ENCODE measurements around the gene SPRR2B. TPM values are rescaled to one million over a fixed set of nuclear protein-coding genes. Genes with fewer than 3 reads are reported as not detected.
"Not testable (repeated sequence)": the region's sequence is repeated elsewhere in the genome, so short reads cannot be mapped to it uniquely, and the experiment has no call there.

Gene SPRR2B
- total and polyA plus RNA-seq, 2 donors (not counting 1 experiment from before 2014, with no cell fraction given), result not detected

DNA sequence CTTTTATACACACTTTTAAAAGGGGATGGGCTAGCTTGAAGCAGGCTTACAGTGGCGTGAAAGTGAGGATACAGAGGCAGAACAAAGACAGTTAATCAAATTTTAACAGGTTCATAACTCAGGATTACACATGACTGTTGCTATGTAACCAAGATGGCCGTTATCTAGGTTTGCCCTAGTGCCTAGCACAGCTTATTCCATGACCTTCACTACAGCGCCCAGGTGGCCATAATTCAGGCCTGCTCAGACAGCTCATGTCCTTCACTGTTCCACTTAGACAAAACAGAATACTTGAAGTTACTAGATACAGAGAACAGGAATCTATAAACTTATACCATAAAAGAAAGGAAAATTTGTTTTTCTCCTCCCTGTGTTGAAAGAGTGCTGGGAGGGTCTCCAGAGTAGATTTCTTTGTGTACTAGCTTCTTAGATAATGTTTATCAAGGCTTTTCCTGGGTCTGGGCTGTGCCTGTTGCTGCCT, 48.1 kb upstream of the SPRR2B start:
- H3K9me3 ChIP-seq (ENCODE audit: control extremely low read depth in 1 of 3, control insufficient read depth in 2 of 3, insufficient read depth in 1 of 3, low read length in 2 of 3), result peaks cover 0 to 3% (median 1%) of the 10 kb centered on the region in 3 donors
- H3K27me3 ChIP-seq (replicated peaks in 1 of 4; ENCODE audit: control extremely low read depth in 1 of 4, control insufficient read depth in 3 of 4, insufficient read depth in 4 of 4, low read length in 3 of 4), result peaks cover 0 to 10% (median 3%) of the 10 kb centered on the region in 4 experiments
- no peak overlapping the region for H3K27ac ChIP-seq (ENCODE audit: low read length in 2 of 2)
- Mint-ChIP-seq H3K4me1 (no peaks in the 10 kb centered on the region), H3K27me3 (peaks cover 30% of the 10 kb centered on the region), H3K9me3 (ENCODE audit: insufficient read depth) (peaks cover 2% of the 10 kb centered on the region), H3K4me3 (no peak overlapping the region), H3K27ac (no peak overlapping the region)
- H3K4me3 ChIP-seq (ENCODE audit: control extremely low read depth in 1 of 5, extremely low read depth in 1 of 5, insufficient read depth in 1 of 5, low read depth in 2 of 5, low read length in 4 of 5), result no peak overlapping the region
- no peaks in the 10 kb centered on the region for H4K20me1 ChIP-seq (ENCODE audit: control insufficient read depth, insufficient read depth, low read length, poor library complexity, severe bottlenecking)
- no peaks in the 10 kb centered on the region for H3K36me3 ChIP-seq (replicated peaks in 1 of 2; ENCODE audit: control extremely low read depth in 1 of 2, control insufficient read depth in 1 of 2, extremely low read depth in 1 of 2, insufficient read depth in 2 of 2, low read length in 1 of 2)
- ChIA-PET POLR2A (no interaction called here), CTCF (no interaction called here)
- no peaks in the 10 kb centered on the region for H3K79me2 ChIP-seq (ENCODE audit: control insufficient read depth, insufficient read depth, low read length)
- H3K4me1 ChIP-seq (ENCODE audit: control insufficient read depth in 2 of 2, insufficient read depth in 2 of 2, low read length in 2 of 2), result no peaks in the 10 kb centered on the region
- intact Hi-C loops (cut with micrococcal nuclease), result no loop called here
- H2AFZ ChIP-seq (ENCODE audit: insufficient read depth, low read depth, low read length, poor library complexity, severe bottlenecking), result no peak overlapping the region
- ATAC-seq (ENCODE audit: low read depth) (no peak), DNase-seq (no peak)
- TF ChIP-seq EZH2 (IDR thresholded peaks at IDR 0.05; ENCODE audit: borderline replicate concordance, insufficient read depth, low read depth, low read length, poor library complexity, severe bottlenecking), result no peak
- TF ChIP-seq, protein P1, sequence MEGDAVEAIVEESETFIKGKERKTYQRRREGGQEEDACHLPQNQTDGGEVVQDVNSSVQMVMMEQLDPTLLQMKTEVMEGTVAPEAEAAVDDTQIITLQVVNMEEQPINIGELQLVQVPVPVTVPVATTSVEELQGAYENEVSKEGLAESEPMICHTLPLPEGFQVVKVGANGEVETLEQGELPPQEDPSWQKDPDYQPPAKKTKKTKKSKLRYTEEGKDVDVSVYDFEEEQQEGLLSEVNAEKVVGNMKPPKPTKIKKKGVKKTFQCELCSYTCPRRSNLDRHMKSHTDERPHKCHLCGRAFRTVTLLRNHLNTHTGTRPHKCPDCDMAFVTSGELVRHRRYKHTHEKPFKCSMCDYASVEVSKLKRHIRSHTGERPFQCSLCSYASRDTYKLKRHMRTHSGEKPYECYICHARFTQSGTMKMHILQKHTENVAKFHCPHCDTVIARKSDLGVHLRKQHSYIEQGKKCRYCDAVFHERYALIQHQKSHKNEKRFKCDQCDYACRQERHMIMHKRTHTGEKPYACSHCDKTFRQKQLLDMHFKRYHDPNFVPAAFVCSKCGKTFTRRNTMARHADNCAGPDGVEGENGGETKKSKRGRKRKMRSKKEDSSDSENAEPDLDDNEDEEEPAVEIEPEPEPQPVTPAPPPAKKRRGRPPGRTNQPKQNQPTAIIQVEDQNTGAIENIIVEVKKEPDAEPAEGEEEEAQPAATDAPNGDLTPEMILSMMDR (IDR thresholded peaks at IDR 0.05), result no peak
- H3K4me2 ChIP-seq (replicated peaks; ENCODE audit: low read depth, low read length, poor library complexity, severe bottlenecking), result no peak overlapping the region
- H3K9ac ChIP-seq (ENCODE audit: low read length), result no peak overlapping the region
- WGBS (ENCODE audit: insufficient coverage), result 69% methylated on average over 2 of the region's 3 CpGs

DNA sequence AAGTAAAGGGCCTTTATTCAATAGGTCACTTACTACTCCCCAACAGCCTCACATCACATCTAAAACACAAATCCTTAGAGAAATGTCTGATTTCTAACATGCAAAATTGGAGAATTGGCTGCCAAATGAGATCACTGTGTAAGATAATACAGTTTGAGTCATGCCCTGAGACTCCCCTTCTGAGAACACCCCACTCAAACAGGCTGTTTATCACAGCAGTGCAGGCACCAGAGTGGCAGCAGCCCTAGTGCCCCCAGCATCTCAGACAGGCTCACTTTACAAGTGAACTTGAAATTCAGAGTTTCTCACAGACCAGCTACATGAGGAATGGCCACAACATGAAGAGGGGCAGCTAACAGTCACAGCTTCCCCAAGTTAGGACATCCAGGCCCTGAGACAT, 43.9 kb upstream of the SPRR2B start:
- H3K4me3 ChIP-seq (ENCODE audit: control extremely low read depth in 1 of 5, extremely low read depth in 1 of 5, insufficient read depth in 1 of 5, low read depth in 2 of 5, low read length in 4 of 5); H3K4me1 ChIP-seq (ENCODE audit: control insufficient read depth in 2 of 2, insufficient read depth in 2 of 2, low read length in 2 of 2); H3K27me3 ChIP-seq (replicated peaks in 1 of 4; ENCODE audit: control extremely low read depth in 1 of 4, control insufficient read depth in 3 of 4, insufficient read depth in 4 of 4, low read length in 3 of 4); H4K20me1 ChIP-seq (ENCODE audit: control insufficient read depth, insufficient read depth, low read length, poor library complexity, severe bottlenecking); H3K27ac ChIP-seq (ENCODE audit: low read length in 2 of 2); H3K9ac ChIP-seq (ENCODE audit: low read length); DNase-seq; H3K4me1 Mint-ChIP-seq; ATAC-seq (ENCODE audit: low read depth); H3K27ac Mint-ChIP-seq; H3K4me3 Mint-ChIP-seq; H3K9me3 Mint-ChIP-seq (ENCODE audit: insufficient read depth); intact Hi-C loops (cut with micrococcal nuclease); POLR2A ChIA-PET; H3K36me3 ChIP-seq (replicated peaks in 1 of 2; ENCODE audit: control extremely low read depth in 1 of 2, control insufficient read depth in 1 of 2, extremely low read depth in 1 of 2, insufficient read depth in 2 of 2, low read length in 1 of 2); H3K4me2 ChIP-seq (replicated peaks; ENCODE audit: low read depth, low read length, poor library complexity, severe bottlenecking); H2AFZ ChIP-seq (ENCODE audit: insufficient read depth, low read depth, low read length, poor library complexity, severe bottlenecking); H3K79me2 ChIP-seq (ENCODE audit: control insufficient read depth, insufficient read depth, low read length); H3K9me3 ChIP-seq (ENCODE audit: control extremely low read depth in 1 of 3, control insufficient read depth in 2 of 3, insufficient read depth in 1 of 3, low read length in 2 of 3); CTCF ChIA-PET: not testable (repeated sequence)
- H3K27me3 Mint-ChIP-seq, result peaks cover 28% of the 10 kb centered on the region

Measured in B cell (primary cell).